HG03025 (cell line): ENCODE results near the gene SYP.
"Not testable (repeated sequence)": the region's sequence is repeated elsewhere in the genome, so short reads cannot be mapped to it uniquely, and the experiment has no call there.

Source experiments
- ATAC-seq: cut with Tn5 transposase; IDR thresholded peaks from one replicate; pipeline ENCODE4 v1.9.1; 2021; ENCODE audit warnings: mild to moderate bottlenecking, moderate library complexity; ENCODE audit not compliant: unreplicated experiment, low FRiP score

SYP gene

GRCh38 chrX:49172280-49172780 lies 27.7 kb downstream of the SYP start:
- peak; percentile 59 for ATAC-seq

GRCh38 chrX:49171752-49172279 lies 28.2 kb downstream of the SYP start, which contains the start of gene PLP2:
PLP2 (plus strand) TSS chrX:49171898; CDS start chrX:49172001, 103 bp downstream.
- peak; percentile 35 for ATAC-seq

DNA sequence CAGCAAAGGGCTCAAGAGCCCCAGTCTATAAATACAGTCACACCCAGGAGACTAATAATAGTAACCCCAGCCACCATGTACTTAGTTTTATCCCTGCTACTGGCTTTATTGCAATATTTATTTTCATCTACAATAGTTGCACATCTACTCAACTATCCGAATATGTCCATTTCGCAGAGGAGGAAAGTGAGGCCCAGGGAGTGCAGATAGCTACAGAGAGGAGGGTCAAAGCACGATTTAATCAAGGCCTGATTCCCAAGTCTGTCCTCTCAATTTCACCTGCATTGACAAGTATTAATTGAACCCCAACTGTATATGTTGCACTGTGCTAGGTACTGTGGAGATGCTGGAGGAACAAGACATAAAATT lies 32.3 kb downstream of the SYP start:
- ATAC-seq = no peak

DNA sequence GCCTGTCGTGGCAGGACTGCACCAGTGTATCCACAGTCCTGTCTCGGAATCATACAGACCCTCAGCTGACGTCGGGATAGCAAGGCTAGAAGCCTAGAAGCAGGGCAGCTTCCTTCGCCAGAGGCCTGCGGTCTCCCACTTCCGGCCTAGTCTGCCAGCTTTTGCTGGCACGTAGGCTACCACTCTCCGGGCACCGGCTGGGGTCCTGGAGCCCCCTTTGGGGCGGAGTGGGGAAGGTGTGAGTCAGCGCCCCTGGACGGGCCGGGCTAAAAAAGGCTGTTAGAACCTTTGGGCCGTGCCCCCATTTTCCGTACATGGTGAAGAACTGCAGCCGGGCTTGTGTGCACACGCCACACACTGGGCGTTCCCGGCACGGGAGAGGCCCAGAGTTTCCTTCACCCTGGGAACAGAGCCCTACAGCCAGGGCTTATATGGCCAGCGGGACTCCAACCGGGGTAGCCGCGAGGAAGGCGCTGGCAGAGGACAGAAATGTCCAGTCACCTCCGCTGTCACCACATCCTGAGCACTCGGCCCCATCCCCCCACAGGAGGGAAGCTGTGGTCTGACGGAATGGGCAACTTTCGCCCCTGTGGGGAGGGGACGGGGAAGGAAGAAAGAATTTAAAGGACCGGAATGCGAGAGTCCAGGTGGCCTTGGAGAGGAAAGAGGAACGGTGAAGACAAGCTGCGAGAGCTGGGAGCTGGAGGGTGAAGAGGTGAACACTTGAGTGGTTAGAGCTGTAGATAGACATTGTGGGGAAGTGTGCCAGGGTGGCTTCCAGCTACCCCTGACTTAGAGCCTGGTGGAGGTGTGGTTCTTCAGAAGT lies 32.9 kb downstream of the SYP start:
- no peak for ATAC-seq

GRCh38 chrX:49165901-49166881 lies 33.8 kb downstream of the SYP start:
- no peak for ATAC-seq

GRCh38 chrX:49164589-49165360 lies 35.2 kb downstream of the SYP start:
- ATAC-seq = no peak

DNA sequence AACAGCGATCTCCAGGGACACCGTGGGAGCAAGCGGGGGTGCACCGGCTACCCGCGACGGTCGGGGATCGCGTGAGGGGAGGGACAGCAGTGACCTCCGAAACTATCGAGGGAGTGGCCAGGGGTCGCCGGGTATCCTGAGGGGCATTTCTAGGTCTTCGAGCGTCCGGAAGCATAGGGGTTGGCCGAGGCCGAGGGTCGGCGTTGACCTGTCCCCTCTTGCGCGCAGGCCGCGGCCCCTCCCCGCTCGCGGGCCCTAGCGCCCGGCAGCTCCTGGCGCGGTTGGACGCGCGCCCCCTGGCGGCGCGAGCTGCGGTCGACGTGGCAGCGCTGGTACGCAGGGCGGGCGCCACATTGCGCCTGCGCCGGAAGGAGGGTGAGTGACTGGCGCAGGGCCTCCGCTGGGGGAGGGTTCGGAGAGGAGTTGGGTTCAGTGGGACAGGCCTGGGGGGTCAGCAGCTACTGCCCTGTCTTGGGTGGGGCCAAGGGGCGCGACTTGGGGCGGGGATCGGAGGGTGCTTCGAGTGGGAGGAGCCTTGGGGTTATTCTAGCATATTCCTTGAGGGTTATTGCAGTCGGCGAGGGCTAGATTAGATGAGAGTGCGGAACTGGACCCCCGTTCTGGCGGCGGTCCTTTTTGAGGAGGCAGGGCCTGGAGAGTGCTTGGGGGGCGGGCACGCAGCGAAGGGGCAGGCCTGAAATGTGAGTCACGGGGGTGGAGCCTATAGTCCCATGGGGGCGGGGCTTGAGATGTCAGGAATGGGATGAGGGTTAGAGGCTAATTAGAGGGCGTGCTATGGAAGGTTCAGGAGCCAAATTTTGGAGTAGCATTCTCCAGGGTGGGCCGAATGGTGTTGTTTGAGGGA lies 36.2 kb downstream of the SYP start:
- ATAC-seq = peak; percentile 45

GRCh38 chrX:49162620-49163019 lies 37.4 kb downstream of the SYP start, which contains the start of gene MAGIX:
MAGIX (plus strand) TSS chrX:49162758; CDS start chrX:49162890, 132 bp downstream.
- no peak for ATAC-seq

DNA sequence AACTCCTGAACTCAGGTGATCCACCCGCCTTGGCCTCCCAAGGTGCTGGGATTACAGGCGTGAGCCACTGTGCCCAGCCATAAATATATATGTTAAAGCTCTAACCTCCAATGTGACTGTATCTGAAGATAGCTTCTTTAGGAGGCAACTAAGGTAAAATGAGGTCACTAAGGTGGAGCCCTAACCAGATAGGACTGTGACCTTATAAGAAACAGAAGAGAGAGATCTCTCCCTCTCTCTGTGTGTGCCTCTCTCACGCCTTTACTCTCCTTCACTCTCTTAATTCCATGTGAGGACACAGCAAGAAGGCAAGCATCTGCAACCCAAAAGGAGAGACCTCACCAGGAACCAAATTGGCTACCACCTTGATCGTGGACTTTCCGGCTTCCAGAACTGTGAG lies 38.4 kb downstream of the SYP start:
- no peak for ATAC-seq

- ATAC-seq = no peak
These were observed 39.1 kb downstream of the SYP start for GRCh38 chrX:49160908-49161307.

GRCh38 chrX:49157194-49157593 lies 42.8 kb downstream of the SYP start:
- ATAC-seq = no peak

DNA sequence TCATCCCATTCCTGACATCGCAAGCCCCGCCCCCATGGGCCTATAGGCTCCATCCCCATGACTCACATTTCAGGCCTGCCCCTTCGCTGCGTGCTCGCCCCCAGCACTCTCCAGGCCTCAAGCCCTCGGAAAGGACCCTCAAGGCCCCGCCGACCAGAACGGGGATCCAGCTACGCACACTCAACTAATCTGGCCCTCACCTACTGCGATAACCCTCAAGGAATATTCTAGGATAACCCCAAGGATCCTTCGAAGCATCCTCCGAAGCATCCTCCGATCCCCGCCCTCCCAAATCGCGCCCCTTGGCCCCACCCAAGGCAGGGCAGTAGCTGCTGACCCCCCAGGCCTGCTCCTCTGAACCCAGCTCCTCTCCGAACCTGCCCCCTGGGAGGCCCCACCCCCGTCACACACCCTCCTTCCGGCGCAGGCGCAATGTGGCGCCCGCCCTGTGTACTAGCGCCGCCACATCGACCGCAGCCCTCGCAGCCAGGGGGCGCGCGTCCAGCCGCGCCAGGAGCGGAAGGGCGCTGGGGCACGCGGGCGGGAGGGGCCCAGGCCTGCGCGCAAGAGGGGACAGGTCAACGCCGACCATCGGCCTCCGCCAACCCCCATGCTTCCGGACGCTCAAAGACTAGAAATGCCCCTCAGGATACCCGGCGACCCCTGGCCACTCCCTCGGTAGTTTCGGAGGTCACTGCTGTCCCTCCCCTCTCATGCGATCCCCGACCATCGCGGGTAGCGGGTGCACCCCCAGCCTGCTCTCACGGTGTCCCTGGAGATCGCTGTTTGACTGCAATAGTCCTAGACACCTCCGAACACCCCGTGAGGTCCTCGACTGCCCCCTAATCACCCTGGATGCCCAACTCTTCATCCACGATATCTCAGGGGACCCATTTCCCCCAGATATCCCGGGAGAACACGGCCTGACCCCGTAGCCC lies 43.8 kb downstream of the SYP start:
- peak; percentile 77 for ATAC-seq

DNA sequence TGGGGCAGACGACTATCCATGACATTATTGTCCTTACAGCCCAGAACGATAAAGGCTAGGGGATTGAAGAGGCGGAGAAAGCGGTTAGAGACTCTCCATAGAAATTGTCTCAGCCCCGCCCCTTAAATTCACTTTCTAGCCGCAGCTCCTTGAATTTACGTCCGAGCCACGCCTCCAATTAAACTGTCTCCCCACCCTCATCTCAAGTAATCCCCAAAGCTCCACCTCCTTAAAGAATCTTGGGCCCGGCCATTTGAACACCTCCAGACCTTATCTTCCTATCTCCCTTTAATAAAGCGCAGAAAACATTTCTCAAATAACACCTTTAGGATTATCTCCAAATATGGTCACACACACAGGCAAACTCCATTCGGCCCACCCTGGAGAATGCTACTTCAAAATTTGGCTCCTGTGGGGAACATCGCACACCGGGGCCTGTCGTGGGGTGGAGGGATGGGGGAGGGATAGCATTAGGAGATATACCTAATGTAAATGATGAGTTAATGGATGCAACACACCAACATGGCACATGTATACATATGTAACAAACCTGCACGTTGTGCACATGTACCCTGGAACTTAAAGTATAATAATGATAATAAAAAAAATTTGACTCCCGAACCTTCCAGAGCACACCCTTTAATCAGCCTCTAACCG lies 44.6 kb downstream of the SYP start:
- ATAC-seq = no peak

DNA sequence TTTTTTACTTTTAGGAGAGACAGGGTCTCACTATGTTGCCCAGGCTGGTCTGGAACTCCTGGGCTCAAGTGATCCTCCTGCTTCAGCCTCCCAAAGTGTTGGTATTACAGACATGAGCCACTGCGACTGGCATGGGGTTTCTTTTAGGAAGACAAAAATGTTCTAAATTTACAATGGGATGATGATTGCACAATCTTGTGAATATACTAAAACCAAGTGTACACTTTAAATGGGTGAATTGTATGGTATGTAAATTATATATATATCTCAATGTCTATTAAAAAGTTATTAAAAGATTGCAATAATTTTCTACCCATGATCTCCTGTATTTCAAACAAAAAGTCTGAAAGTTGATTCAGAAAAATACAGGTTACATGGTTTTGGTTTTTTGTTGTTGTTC lies 46.5 kb downstream of the SYP start:
- no peak for ATAC-seq

DNA sequence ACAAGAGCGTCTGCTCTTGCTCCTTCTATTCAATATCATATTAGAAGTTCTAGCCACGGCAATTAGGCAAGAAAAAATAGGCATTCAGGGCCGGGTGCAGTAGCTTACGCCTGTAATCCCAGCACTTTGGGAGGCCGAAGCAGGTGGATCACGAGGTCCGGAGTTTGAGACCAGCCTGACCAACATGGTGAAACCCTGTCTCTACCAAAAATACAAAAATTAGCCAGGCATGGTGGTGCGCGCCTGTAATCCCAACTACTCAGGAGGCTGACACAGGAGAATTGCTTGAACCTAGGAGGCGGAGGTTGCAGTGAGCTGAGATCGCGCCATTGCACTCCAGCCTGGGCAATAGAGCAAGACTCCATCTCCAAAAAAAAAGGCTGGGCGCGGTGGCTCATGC lies 50.7 kb downstream of the SYP start:
- ATAC-seq = not testable (repeated sequence)

DNA sequence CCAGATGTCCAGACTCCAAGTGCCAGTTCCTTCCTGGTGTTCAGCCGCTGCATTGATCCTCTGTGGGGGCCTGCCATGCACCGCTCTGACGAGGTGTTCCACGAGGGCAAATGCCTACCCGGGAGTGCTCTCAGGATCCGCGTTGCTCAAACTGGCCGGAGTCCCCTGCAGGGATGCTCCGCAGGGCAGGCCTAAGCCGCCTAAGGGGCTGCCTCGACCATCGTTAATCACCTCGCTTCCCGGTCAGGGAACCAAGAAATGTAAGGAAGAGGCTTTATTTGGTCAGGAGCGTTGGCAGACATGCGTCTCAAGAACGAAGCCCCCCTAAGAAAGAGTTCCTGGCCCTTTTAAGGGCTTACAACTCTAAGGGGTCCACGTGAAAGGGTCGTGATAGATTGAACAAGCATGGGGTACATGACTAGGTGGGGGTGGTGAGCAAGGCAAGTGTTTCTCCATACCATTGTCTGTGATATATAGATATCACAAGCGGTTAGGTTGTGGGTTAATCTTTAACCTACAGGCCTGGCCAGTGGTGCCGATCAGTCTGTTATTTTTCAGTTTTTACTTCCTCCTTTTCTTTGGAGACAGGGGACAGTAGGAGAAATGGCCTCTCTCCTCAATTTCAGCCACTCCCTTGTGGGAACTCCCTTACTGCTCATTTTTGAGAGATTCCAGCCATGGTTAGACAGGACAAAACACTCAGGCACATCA lies 51.4 kb downstream of the SYP start:
- not testable (repeated sequence) for ATAC-seq

- no peak for ATAC-seq
These were observed 52.1 kb downstream of the SYP start for GRCh38 chrX:49147936-49148335.
